HG03280 (cell line): ENCODE data around the gene NUDCD2.

Source experiments
- ATAC-seq: cut with Tn5 transposase; IDR thresholded peaks from one replicate; pipeline ENCODE4 v1.9.1; 2021; ENCODE audit warnings: mild to moderate bottlenecking, moderate library complexity; ENCODE audit not compliant: unreplicated experiment

The NUDCD2 gene

GRCh38 chr5:163459819-163460561 is at the start of gene NUDCD2:
NUDCD2 (minus strand) TSS chr5:163460102; CDS start chr5:163460050, 52 bp downstream.
- ATAC-seq, result peak; percentile 82

- ATAC-seq, result no peak
Observed at GRCh38 chr5:163509291-163509951, 49.5 kb upstream of the NUDCD2 start.

DNA sequence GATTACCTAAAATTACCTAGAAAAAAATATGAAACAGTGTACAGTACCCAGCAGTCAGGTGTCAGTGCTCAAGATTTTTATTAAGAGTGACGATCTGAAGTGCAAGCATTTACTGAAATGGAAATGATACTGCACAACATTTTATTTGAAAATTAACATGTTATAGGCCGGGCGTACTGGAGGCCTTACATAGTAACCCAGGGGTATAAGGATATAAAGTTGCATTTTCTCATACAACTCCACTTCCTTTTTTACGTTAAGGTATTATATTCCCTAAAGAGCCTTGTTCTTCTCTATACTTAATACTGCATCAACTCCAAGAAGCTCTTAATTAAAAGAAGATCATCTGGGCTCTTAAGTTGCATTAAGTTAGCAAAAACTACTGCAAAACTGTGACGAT is 48.9 kb upstream of the NUDCD2 start:
- no peak for ATAC-seq

DNA sequence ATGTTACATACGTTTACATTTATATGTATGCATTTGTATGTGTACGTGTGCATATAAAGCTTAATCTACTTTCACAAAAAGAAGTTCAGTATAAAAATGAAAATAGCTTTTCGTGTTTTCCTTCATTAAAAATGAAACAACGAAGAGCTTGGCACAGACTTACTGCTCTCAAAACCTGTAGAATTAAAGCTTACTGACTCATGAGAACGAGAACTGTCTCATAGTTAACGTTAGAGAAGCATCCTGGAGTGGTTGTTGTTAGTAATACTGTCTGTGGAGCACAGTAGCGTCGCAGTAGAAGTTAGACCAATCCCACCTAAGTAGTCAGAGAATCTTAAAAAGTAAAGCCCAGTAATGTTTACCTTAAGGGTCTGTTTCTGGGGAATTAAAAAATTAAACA is 46.8 kb upstream of the NUDCD2 start:
- ATAC-seq, result no peak

DNA sequence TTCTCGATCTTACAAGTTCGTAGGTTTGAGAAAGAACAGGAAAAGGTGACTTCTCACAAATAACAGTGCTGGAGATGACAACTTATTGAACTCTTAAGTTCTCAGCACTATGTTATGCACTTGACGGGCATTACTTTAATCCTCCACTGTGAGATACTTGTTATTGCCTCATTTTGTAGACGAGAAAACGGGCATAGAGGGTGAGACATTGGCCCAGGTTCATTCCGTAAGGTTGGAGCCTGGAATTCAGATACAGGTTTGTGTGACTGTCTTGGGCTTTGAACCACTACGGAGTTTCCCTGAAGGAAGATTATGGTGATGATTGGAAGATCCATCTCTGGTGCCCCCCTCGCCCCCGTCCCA is 46.2 kb upstream of the NUDCD2 start:
- ATAC-seq, result peak; percentile 16

- ATAC-seq, result peak; percentile 90
Observed at GRCh38 chr5:163505368-163506094, 45.6 kb upstream of the NUDCD2 start, which contains the start of gene MAT2B. MAT2B (plus strand) TSS chr5:163505619; CDS start chr5:163505687, 68 bp downstream.

- no peak for ATAC-seq
Observed at GRCh38 chr5:163505049-163505367, 45.1 kb upstream of the NUDCD2 start.

- no peak for ATAC-seq
Observed at GRCh38 chr5:163504079-163504931, 44.4 kb upstream of the NUDCD2 start.

GRCh38 chr5:163503106-163504078 is 43.5 kb upstream of the NUDCD2 start:
- no peak for ATAC-seq

GRCh38 chr5:163502521-163502920 is 42.6 kb upstream of the NUDCD2 start:
- ATAC-seq, result no peak

GRCh38 chr5:163498886-163499285 is 39.0 kb upstream of the NUDCD2 start:
- no peak for ATAC-seq

- ATAC-seq, result no peak
Observed at GRCh38 chr5:163497315-163497714, 37.4 kb upstream of the NUDCD2 start.

DNA sequence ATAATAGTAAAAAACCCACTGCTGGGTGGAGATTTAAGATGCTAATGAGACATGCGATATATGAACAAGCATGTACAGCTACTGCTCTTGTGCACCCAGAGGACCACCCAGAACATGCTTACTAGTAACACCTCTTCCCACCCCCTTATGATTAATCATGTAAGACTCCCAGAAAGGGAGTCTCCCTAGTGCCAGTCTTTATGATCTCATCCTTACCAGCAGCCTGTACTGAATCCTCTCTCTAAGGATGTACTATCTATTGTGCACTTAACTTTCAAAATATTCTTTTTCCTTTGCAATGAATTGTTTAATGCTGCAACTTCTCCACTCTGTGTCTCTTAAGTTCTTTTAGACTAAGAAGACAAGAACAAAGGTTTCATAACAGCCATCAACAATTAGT is 36.4 kb upstream of the NUDCD2 start:
- ATAC-seq, result no peak

DNA sequence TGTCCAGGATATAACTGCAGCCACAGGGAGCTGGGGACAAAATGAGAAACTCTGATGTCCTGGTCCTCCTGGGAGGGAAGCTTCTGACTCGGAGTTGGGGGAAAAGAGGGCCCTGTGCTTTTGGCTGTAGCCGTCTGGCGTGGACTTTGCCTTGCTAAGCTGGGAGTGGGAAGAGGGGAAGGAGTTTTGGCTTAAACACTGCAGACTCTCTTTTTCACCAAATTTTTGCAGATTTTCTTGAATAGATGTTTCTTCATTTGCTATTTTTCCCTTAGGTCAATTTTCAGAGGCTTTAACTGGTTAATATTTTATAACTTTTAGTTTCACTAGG is 29.8 kb upstream of the NUDCD2 start:
- no peak for ATAC-seq

DNA sequence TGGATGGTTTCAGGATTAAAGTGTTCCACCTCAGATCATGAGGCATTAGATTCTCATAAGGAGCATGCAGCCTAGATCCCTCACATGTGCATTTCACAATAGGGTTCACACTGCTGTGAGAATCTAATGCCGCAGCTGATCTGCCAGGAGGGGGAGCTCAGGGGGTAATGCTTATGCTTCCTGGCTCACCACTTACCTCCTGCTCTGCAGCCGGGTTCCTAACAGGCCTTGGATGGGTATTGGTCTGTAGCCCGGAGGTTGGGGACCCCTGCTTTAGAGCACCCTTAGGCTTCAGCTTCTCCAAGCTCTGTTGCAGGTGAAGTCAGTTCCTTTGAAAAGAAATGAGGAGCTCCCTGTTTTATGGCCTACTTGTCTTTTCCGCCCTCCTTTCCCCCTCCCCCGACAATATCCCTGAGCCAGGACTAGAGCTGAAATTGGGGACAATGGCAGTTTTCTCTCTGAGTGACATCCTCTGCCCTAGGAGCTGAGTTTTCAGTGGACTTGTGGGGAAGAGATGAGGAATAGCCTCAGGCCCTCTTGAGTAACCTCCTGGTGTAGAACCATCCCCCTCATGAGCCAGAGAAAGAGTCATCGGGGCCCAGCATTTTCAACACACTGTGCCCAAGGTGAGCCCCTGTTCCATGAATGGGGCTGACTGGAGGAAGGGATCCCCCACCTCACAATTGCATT is 29.3 kb upstream of the NUDCD2 start:
- no peak for ATAC-seq

GRCh38 chr5:163478982-163479271 is 19.0 kb upstream of the NUDCD2 start:
- ATAC-seq, result no peak

- no peak for ATAC-seq
Observed at GRCh38 chr5:163478126-163478981, 18.5 kb upstream of the NUDCD2 start.

GRCh38 chr5:163475411-163475810 is 15.5 kb upstream of the NUDCD2 start:
- no peak for ATAC-seq
